ENCODE measurements around the gene PRDM13.

- TF ChIP-seq CTCF (IDR thresholded peaks at IDR 0.05) (no peak), POLR2A (IDR thresholded peaks at IDR 0.05) (no peak)
These were observed 893 bp downstream of the PRDM13 start for GRCh38 chr6:99607416-99608036.
